Measurements from ENCODE around the gene KIRREL3. TPM values are rescaled to one million over a fixed set of nuclear protein-coding genes. Genes with fewer than 3 reads are reported as not detected.

Gene KIRREL3
- total and polyA plus RNA-seq, 2 of the 4 experiments (the other 2 are of a cell fraction) = 10.9 to 15.9 TPM

DNA sequence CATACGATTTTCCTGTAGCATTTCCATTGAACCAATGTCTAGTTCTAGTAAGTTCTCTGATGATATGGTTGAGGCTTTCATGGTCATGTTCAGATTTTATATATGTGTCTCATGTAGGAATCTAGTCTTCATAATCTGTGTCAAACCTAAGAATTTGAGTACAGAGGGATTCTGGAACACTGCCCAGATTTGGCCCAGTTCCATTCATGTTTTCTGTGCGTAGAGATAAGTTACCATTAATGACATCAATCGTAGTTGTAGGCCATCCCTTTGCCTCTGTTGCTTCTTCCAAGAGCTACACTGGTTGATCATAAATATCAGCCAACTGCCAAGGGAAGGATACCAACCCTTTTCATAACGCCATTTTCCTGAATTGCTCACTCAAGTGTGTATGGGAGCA lies 621.8 kb downstream of the KIRREL3 start:
- DNase-seq = peak; percentile 57
- no peak for TF ChIP-seq POLR2A (IDR thresholded peaks at IDR 0.05; ENCODE audit: low read depth, low read length)
- TF ChIP-seq CEBPB (IDR thresholded peaks at IDR 0.05; ENCODE audit: low read depth, low read length) = no peak
- TF ChIP-seq CHD1 (IDR thresholded peaks at IDR 0.05; ENCODE audit: low read depth, low read length) = no peak
- no peak for TF ChIP-seq MAFK (IDR thresholded peaks at IDR 0.05; ENCODE audit: low read depth, low read length)
- no peak for TF ChIP-seq SMC3 (IDR thresholded peaks at IDR 0.05; ENCODE audit: low read depth, low read length)
- TF ChIP-seq FOS (IDR thresholded peaks at IDR 0.05; ENCODE audit: low read depth, low read length) = no peak
- TF ChIP-seq, protein P1, sequence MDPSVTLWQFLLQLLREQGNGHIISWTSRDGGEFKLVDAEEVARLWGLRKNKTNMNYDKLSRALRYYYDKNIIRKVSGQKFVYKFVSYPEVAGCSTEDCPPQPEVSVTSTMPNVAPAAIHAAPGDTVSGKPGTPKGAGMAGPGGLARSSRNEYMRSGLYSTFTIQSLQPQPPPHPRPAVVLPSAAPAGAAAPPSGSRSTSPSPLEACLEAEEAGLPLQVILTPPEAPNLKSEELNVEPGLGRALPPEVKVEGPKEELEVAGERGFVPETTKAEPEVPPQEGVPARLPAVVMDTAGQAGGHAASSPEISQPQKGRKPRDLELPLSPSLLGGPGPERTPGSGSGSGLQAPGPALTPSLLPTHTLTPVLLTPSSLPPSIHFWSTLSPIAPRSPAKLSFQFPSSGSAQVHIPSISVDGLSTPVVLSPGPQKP (IDR thresholded peaks at IDR 0.05; ENCODE audit: borderline replicate concordance, low read depth, low read length) = no peak
- no peak for TF ChIP-seq RCOR1 (IDR thresholded peaks at IDR 0.05; ENCODE audit: insufficient replicate concordance, low read length)
- TF ChIP-seq, protein P2, sequence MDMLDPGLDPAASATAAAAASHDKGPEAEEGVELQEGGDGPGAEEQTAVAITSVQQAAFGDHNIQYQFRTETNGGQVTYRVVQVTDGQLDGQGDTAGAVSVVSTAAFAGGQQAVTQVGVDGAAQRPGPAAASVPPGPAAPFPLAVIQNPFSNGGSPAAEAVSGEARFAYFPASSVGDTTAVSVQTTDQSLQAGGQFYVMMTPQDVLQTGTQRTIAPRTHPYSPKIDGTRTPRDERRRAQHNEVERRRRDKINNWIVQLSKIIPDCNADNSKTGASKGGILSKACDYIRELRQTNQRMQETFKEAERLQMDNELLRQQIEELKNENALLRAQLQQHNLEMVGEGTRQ (IDR thresholded peaks at IDR 0.05; ENCODE audit: low read depth, low read length) = no peak
- no peak for TF ChIP-seq NFE2L2 (IDR thresholded peaks at IDR 0.05; ENCODE audit: low read depth, low read length)
- TF ChIP-seq, protein P3, sequence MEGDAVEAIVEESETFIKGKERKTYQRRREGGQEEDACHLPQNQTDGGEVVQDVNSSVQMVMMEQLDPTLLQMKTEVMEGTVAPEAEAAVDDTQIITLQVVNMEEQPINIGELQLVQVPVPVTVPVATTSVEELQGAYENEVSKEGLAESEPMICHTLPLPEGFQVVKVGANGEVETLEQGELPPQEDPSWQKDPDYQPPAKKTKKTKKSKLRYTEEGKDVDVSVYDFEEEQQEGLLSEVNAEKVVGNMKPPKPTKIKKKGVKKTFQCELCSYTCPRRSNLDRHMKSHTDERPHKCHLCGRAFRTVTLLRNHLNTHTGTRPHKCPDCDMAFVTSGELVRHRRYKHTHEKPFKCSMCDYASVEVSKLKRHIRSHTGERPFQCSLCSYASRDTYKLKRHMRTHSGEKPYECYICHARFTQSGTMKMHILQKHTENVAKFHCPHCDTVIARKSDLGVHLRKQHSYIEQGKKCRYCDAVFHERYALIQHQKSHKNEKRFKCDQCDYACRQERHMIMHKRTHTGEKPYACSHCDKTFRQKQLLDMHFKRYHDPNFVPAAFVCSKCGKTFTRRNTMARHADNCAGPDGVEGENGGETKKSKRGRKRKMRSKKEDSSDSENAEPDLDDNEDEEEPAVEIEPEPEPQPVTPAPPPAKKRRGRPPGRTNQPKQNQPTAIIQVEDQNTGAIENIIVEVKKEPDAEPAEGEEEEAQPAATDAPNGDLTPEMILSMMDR (conservative IDR thresholded peaks at IDR 0.05; ENCODE audit: low read depth, low read length) = no peak
- no peak for TF ChIP-seq MAZ (IDR thresholded peaks at IDR 0.05; ENCODE audit: borderline replicate concordance, low read depth, low read length)
- TF ChIP-seq BHLHE40 (IDR thresholded peaks at IDR 0.05; ENCODE audit: low read depth, low read length) = no peak
- no peak for TF ChIP-seq RFX5 (IDR thresholded peaks at IDR 0.05; ENCODE audit: low read depth, low read length)
- no peak for TF ChIP-seq MXI1 (IDR thresholded peaks at IDR 0.05; ENCODE audit: borderline replicate concordance, low read depth, low read length)
- no peak for TF ChIP-seq RAD21 (IDR thresholded peaks at IDR 0.05; ENCODE audit: low read length)

More for the DNA sequence above, 621.8 kb downstream of the KIRREL3 start:
- intact Hi-C loops (cut with micrococcal nuclease) (no loop called here), in situ Hi-C loops (cut with MboI; ENCODE audit: low sequenced_read_pairs) (no loop called here), dilution Hi-C loops (cut with HindIII; ENCODE audit: low sequenced_read_pairs, unreplicated experiment) (no loop called here)
- no peak for ATAC-seq (ENCODE audit: low read depth)
- Histone ChIP-seq H3K9me3 (ENCODE audit: control insufficient read depth, insufficient read depth, low read length) (no peaks in the 10 kb centered on the region), H3K9ac (ENCODE audit: low read depth, low read length) (no peak overlapping the region), H4K91ac (ENCODE audit: insufficient read depth, low read depth, low read length) (no peak overlapping the region), H3K4me1 (ENCODE audit: control insufficient read depth, insufficient read depth, low read length) (peaks cover 3% of the 10 kb centered on the region; the same call in 1 of the 2 replicates), H3K27ac (ENCODE audit: insufficient read depth, low read length) (no peak overlapping the region), H3K4ac (ENCODE audit: low read depth, low read length) (no peak overlapping the region), H2BK120ac (ENCODE audit: low read depth, low read length) (no peak overlapping the region), H4K20me1 (ENCODE audit: insufficient read depth, low read length) (peaks cover 15% of the 10 kb centered on the region), H4K5ac (ENCODE audit: low read depth, low read length) (no peak overlapping the region), H3K18ac (ENCODE audit: low read depth, low read length) (no peak overlapping the region), H2BK15ac (ENCODE audit: low read depth, low read length) (no peak overlapping the region), H3K14ac (replicated peaks; ENCODE audit: low read depth, low read length) (no peak overlapping the region), H2BK5ac (ENCODE audit: low read depth, low read length, poor library complexity, severe bottlenecking) (no peak overlapping the region), H2AK9ac (replicated peaks; ENCODE audit: low read depth, low read length, poor library complexity) (no peak overlapping the region), H3K36me3 (ENCODE audit: control insufficient read depth, insufficient read depth, low read length) (no peaks in the 10 kb centered on the region), H2BK20ac (ENCODE audit: low read depth, low read length) (no peak overlapping the region), H3K4me3 (ENCODE audit: insufficient read depth, low read depth, low read length) (no peak overlapping the region), H2AK5ac (ENCODE audit: low read depth, low read length) (no peak overlapping the region), H2AFZ (replicated peaks; ENCODE audit: low read length, poor library complexity) (no peak overlapping the region), H3K4me2 (ENCODE audit: low read depth, low read length) (no peak overlapping the region), H3K27me3 (ENCODE audit: control insufficient read depth, insufficient read depth, low read length) (no peaks in the 10 kb centered on the region), H4K8ac (ENCODE audit: low read depth in 2 of 2, low read length in 2 of 2) (no peak overlapping the region), H3K79me1 (ENCODE audit: low read depth in 1 of 2, low read length in 2 of 2) (peaks cover 17 to 36% of the 10 kb centered on the region in 2 experiments), H3K9me1 (ENCODE audit: insufficient read depth, low read length) (no peaks in the 10 kb centered on the region; the same call in none of the 2 replicates), H3K56ac (ENCODE audit: extremely low read depth, insufficient read depth, low read length) (no peak overlapping the region), H3K23ac (ENCODE audit: low read depth, low read length) (no peak overlapping the region)
- CTCF ChIA-PET = no interaction called here
- WGBS, 2 experiments (ENCODE audit: extremely low coverage in 2 of 2, insufficient read length in 1 of 2) = no CpG with 5 or more reads among the region's 4 CpGs
- POLR2A ChIA-PET (ENCODE audit: unreplicated experiment) = no interaction called here
- BruUV-seq (replicated peaks) = no TSS peak

All from IMR-90 (cell line).